ENCODE data around the gene CDKAL1.

The CDKAL1 gene

GRCh38 chr6:20873425-20874190 lies 339.4 kb downstream of the CDKAL1 start:
- TF ChIP-seq, protein P1, sequence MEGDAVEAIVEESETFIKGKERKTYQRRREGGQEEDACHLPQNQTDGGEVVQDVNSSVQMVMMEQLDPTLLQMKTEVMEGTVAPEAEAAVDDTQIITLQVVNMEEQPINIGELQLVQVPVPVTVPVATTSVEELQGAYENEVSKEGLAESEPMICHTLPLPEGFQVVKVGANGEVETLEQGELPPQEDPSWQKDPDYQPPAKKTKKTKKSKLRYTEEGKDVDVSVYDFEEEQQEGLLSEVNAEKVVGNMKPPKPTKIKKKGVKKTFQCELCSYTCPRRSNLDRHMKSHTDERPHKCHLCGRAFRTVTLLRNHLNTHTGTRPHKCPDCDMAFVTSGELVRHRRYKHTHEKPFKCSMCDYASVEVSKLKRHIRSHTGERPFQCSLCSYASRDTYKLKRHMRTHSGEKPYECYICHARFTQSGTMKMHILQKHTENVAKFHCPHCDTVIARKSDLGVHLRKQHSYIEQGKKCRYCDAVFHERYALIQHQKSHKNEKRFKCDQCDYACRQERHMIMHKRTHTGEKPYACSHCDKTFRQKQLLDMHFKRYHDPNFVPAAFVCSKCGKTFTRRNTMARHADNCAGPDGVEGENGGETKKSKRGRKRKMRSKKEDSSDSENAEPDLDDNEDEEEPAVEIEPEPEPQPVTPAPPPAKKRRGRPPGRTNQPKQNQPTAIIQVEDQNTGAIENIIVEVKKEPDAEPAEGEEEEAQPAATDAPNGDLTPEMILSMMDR (IDR thresholded peaks at IDR 0.05): no peak
- no peak for DNase-seq (ENCODE audit: low spot score)
- no peak overlapping the region for H3K27ac ChIP-seq
- H3K4me3 ChIP-seq: no peak overlapping the region

GRCh38 chr6:20875369-20875963 lies 341.2 kb downstream of the CDKAL1 start:
- Histone ChIP-seq H3K4me3 (no peak overlapping the region), H3K27ac (no peak overlapping the region)
- no peak for DNase-seq (ENCODE audit: low spot score)
- TF ChIP-seq, protein P1 (IDR thresholded peaks at IDR 0.05): no peak

- Histone ChIP-seq H3K4me3 (no peak overlapping the region), H3K27ac (no peak overlapping the region)
- TF ChIP-seq, protein P1 (IDR thresholded peaks at IDR 0.05): no peak
- DNase-seq (ENCODE audit: low spot score): no peak
Observed at GRCh38 chr6:20876036-20876435, 341.8 kb downstream of the CDKAL1 start.

DNA sequence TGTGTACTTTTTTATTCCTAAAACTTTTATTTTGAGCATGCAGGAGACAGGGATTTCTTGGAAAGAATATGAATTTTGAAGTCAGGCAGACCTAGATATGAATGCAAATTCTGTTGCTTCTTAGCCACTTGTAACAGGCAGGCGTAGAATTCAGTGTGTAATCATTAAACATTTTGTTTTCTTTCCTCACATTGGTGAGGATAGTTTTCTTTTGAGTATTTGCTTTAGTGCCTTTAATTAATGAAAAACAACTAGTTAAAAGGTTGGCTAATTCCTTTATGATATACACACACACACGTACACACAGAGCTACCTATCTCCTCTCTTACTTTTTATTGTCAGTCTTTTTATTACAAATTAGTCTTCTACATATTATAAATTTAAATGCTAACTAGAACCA lies 342.3 kb downstream of the CDKAL1 start:
- DNase-seq (ENCODE audit: low spot score): no peak
- Histone ChIP-seq H3K4me3 (no peak overlapping the region), H3K27ac (no peak overlapping the region)
- TF ChIP-seq, protein P1 (IDR thresholded peaks at IDR 0.05): no peak

DNA sequence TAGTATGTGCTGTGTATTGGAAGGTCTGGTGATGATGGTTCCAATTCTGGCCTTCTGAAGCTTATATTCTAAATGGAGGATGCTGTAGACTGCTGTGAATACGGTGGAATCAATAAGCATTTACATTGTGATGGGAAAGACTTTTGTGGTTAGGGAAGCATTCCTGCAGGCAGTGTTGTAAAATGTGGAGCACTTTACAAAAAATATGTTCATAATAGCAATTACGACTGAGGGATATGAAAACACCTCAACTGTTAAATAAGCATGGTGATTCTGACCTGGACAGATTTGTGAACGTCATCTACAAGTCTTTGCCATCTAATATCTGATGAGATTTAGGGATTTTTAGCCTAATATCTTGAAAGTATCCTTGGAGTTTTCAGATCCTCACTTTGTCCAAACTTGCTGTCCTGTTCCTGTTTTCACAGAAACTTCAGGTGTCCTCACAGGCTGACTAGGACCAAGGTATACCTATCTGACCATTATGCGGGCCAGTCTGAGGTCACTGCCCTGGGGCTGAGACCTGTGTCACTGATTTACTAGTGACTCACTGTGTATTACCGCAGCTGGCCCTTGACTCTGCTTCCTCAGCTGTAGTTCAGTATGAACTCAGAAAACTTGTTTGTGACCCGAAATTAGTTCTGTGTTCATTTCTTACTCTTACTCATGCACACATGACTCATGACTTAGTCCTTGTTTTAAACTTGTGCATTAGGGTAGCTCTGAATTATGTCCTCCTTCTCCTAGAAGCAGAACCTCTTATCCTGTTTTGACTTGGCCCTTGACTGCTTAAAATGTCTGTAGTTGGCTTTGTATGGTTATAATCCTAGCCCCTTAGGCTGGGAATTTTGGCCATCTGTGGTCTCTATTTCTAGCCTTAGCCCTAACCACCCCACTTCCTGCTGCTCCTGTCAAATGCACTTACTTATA lies 343.0 kb downstream of the CDKAL1 start:
- DNase-seq (ENCODE audit: low spot score): peak; percentile 72
- peak overlapping the region; percentile 31 to 46 for H3K27ac ChIP-seq
- TF ChIP-seq, protein P1 (IDR thresholded peaks at IDR 0.05): no peak
- no peak overlapping the region for H3K4me3 ChIP-seq

DNA sequence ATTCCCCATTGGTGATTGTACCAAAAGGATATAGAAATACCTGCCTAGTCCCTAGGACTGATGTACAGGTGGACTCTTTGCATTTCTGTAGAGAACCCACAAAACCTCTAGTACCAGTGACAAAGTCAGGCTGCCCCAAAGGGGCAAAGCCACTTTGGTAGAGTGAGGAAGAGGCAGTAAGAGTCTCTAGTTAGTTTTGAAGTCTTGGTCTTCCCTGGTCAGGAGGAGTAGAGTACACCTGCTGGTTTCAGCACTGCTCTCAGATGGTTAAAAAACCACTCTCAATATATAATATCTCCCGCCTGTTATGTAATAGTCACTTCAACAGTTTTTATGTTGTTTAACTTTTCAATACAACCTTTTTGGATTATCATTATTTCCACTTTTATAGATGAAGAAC lies 344.9 kb downstream of the CDKAL1 start:
- TF ChIP-seq, protein P1 (IDR thresholded peaks at IDR 0.05): no peak
- H3K4me3 ChIP-seq: no peak overlapping the region
- no peak for DNase-seq (ENCODE audit: low spot score)
- H3K27ac ChIP-seq: no peak overlapping the region

Data from coronary artery (tissue), 2 donors.